ENCODE results near the gene MYF6. TPM values are rescaled to one million over a fixed set of nuclear protein-coding genes. Genes with fewer than 3 reads are reported as not detected.
"Not testable (repeated sequence)": the region's sequence is repeated elsewhere in the genome, so short reads cannot be mapped to it uniquely, and the experiment has no call there.

MYF6 gene
- total RNA-seq (2014; rRNA removed; shearing (Covaris generic)): not detected in 2 replicates

DNA sequence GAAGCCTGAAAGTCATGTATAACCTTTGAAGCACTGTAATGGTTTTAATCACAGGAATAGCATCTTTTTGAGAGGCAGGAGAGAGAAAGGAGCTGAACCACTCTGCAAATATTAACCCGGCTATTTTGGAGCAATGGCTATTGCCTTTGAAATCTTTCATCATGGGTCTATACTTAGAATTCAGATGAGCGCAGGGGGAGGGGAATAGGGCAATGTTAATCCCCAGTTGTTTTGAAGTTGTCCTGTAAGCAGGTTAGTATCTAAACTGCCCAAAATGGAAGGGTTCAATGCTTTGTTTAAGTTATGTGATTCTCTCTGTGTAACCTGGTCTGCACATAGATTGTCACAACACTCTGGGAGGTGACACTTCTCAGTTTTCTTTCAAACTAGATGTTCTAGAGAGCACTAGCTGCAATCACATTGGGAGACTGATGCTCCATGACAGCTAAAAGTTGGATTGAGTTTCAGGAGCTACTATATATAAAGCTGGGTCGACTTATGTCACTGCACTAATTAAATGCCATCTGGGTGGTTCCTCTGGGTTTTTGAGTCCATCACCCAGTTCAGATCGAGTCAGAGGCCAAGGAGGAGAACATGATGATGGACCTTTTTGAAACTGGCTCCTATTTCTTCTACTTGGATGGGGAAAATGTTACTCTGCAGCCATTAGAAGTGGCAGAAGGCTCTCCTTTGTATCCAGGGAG lies at the start of gene MYF6:
MYF6 (plus strand) TSS at position 509 of the 704 bp plus-strand sequence; CDS start at position 595, 86 bp downstream.
- H3K36me3 ChIP-seq: no peaks in the 10 kb centered on the region
- DNase-seq (ENCODE audit: low read depth in 1 of 2, low spot score in 2 of 2): no peak
- H3K27me3 ChIP-seq (replicated peaks): peaks cover 4% of the 10 kb centered on the region
- H3K4me1 ChIP-seq (replicated peaks): peaks cover 9% of the 10 kb centered on the region
- no peak within 1 kb of the TSS for H3K4me3 ChIP-seq
- no peaks in the 10 kb centered on the region for H3K9me3 ChIP-seq (replicated peaks)
- H3K27ac ChIP-seq: no peak within 1 kb of the TSS

GRCh38 chr12:80659512-80660063 lies 47.8 kb upstream of the MYF6 start:
- Histone ChIP-seq H3K4me1 (replicated peaks) (no peaks in the 10 kb centered on the region), H3K27me3 (replicated peaks) (no peaks in the 10 kb centered on the region), H3K4me3 (no peak overlapping the region), H3K9me3 (replicated peaks) (no peaks in the 10 kb centered on the region), H3K27ac (no peak overlapping the region), H3K36me3 (no peaks in the 10 kb centered on the region)
- DNase-seq (ENCODE audit: low read depth in 1 of 2, low spot score in 2 of 2): no peak

DNA sequence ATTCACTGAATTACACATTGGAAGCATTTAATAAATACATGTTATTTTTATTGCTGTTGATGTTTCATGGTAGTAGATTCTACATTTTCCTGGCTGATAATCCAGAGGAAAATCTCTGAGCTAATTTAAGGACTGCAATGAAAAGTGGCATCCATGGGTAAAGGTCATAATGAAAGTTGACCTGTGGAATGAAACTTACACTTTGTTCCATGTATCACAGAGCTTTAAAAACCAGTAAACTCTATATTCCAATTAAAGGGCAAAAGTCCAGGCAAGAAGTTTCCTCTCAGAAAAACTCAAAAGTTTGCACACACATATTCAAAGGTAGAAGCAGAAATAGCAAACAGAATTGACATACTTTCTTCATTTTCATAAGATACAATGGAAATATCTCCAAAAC lies 44.8 kb upstream of the MYF6 start:
- H3K9me3 ChIP-seq (replicated peaks): no peaks in the 10 kb centered on the region
- H3K4me1 ChIP-seq (replicated peaks): no peaks in the 10 kb centered on the region
- H3K27ac ChIP-seq: no peak overlapping the region
- DNase-seq (ENCODE audit: low read depth in 1 of 2, low spot score in 2 of 2): no peak
- no peaks in the 10 kb centered on the region for H3K27me3 ChIP-seq (replicated peaks)
- H3K4me3 ChIP-seq: no peak overlapping the region
- no peaks in the 10 kb centered on the region for H3K36me3 ChIP-seq

GRCh38 chr12:80670214-80670613 lies 37.2 kb upstream of the MYF6 start:
- Histone ChIP-seq H3K4me1 (replicated peaks) (no peaks in the 10 kb centered on the region), H3K4me3 (no peak overlapping the region), H3K9me3 (replicated peaks) (no peaks in the 10 kb centered on the region), H3K36me3 (no peaks in the 10 kb centered on the region), H3K27me3 (replicated peaks) (no peaks in the 10 kb centered on the region), H3K27ac (no peak overlapping the region)
- no peak for DNase-seq (ENCODE audit: low read depth in 1 of 2, low spot score in 2 of 2)

GRCh38 chr12:80676042-80676636 lies 31.3 kb upstream of the MYF6 start:
- H3K27me3 ChIP-seq (replicated peaks); H3K27ac ChIP-seq; DNase-seq (ENCODE audit: low read depth in 1 of 2, low spot score in 2 of 2); H3K4me3 ChIP-seq; H3K36me3 ChIP-seq; H3K9me3 ChIP-seq (replicated peaks); H3K4me1 ChIP-seq (replicated peaks): not testable (repeated sequence)

DNA sequence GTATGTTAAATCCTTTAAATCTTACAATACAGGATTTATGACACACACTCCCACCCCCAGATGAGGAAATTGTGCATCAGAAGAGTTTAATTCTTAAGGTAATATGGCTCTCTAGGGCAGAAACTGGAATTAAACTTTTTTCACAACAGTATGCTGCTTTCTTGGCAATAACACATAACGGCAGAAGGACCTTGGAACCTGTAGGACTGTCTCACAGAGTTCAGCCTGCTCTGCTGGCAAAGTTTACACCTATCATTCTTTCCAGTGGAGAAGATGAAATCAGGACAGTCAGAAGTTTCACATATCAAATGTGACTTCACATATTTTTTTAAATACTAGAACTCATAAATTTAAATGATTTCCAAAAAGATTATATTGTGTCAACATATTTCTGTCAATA lies 30.6 kb upstream of the MYF6 start:
- H3K4me3 ChIP-seq: no peak overlapping the region
- H3K9me3 ChIP-seq (replicated peaks): no peaks in the 10 kb centered on the region
- no peak overlapping the region for H3K27ac ChIP-seq

GRCh38 chr12:80677994-80678393 lies 29.4 kb upstream of the MYF6 start:
- H3K4me1 ChIP-seq (replicated peaks): no peaks in the 10 kb centered on the region
- H3K9me3 ChIP-seq (replicated peaks): no peaks in the 10 kb centered on the region
- peaks cover 3% of the 10 kb centered on the region; the same call in 1 of the 2 replicates for H3K27me3 ChIP-seq (replicated peaks)
- H3K36me3 ChIP-seq: no peaks in the 10 kb centered on the region
- DNase-seq (ENCODE audit: low read depth in 1 of 2, low spot score in 2 of 2): no peak
- H3K4me3 ChIP-seq: no peak overlapping the region
- H3K27ac ChIP-seq: no peak overlapping the region

More for the DNA sequence above, 30.6 kb upstream of the MYF6 start:
- no peaks in the 10 kb centered on the region for H3K4me1 ChIP-seq (replicated peaks)
- H3K27me3 ChIP-seq (replicated peaks): peaks cover 3% of the 10 kb centered on the region; the same call in 1 of the 2 replicates
- DNase-seq (ENCODE audit: low read depth in 1 of 2, low spot score in 2 of 2): no peak
- H3K36me3 ChIP-seq: no peaks in the 10 kb centered on the region

GRCh38 chr12:80679346-80680131 lies 27.9 kb upstream of the MYF6 start:
- no peaks in the 10 kb centered on the region for H3K4me1 ChIP-seq (replicated peaks)
- peaks cover 3% of the 10 kb centered on the region; the same call in 1 of the 2 replicates for H3K27me3 ChIP-seq (replicated peaks)
- no peak for DNase-seq (ENCODE audit: low read depth in 1 of 2, low spot score in 2 of 2)
- no peak overlapping the region for H3K4me3 ChIP-seq
- H3K9me3 ChIP-seq (replicated peaks): no peaks in the 10 kb centered on the region
- H3K36me3 ChIP-seq: no peaks in the 10 kb centered on the region
- H3K27ac ChIP-seq: no peak overlapping the region

GRCh38 chr12:80681287-80681686 lies 26.1 kb upstream of the MYF6 start:
- Histone ChIP-seq H3K4me1 (replicated peaks) (no peaks in the 10 kb centered on the region), H3K9me3 (replicated peaks) (no peaks in the 10 kb centered on the region), H3K27me3 (replicated peaks) (peaks cover 3% of the 10 kb centered on the region; the same call in 1 of the 2 replicates), H3K4me3 (no peak overlapping the region), H3K27ac (no peak overlapping the region), H3K36me3 (no peaks in the 10 kb centered on the region)
- DNase-seq (ENCODE audit: low read depth in 1 of 2, low spot score in 2 of 2): no peak

DNA sequence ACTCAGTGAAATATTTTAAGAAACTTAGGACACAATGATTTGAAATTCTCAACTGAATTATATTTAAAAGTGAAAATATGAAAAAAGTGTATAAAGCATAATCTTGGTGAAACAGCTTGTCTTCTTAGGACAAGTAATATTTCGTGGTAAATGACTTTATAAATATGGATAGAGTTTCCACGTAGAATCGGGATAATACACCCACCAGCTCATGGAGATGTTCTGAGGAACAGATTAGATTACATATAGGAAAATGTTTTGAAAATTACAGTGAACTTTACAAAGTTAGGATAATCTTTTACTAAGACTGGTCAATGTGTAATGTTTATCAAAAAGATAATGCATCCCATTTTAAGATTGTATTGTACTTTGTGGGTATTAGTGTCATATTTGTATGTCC lies 25.6 kb upstream of the MYF6 start:
- no peak for DNase-seq (ENCODE audit: low read depth in 1 of 2, low spot score in 2 of 2)
- Histone ChIP-seq H3K4me1 (replicated peaks) (no peaks in the 10 kb centered on the region), H3K27me3 (replicated peaks) (peaks cover 2% of the 10 kb centered on the region; the same call in 1 of the 2 replicates), H3K36me3 (no peaks in the 10 kb centered on the region), H3K4me3 (no peak overlapping the region), H3K9me3 (replicated peaks) (no peaks in the 10 kb centered on the region), H3K27ac (no peak overlapping the region)

DNA sequence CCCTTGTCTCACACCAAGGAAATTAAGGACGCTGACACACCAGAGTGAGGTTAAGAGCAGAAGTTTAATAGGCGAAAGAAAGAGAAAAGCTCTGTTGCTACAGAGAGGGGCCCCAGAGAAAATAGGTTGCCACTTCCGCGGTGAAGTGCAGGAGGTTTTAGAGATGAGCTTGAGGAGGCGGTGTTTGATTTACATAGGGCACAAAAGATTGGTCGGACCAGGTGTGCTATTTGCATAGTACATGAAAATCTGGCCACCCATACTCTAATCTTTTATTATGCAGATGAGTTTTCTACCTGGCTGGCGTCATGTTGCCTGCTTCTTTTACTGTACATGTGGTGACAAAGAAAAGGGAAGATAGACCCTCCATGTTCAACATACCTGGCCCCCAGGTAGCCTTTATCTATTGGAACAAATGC lies 23.3 kb upstream of the MYF6 start:
- H3K9me3 ChIP-seq (replicated peaks): no peaks in the 10 kb centered on the region
- H3K36me3 ChIP-seq: no peaks in the 10 kb centered on the region
- no peaks in the 10 kb centered on the region for H3K4me1 ChIP-seq (replicated peaks)
- H3K4me3 ChIP-seq: no peak overlapping the region
- no peak overlapping the region for H3K27ac ChIP-seq
- DNase-seq (ENCODE audit: low read depth in 1 of 2, low spot score in 2 of 2): no peak
- no peaks in the 10 kb centered on the region; the same call in 1 of the 2 replicates for H3K27me3 ChIP-seq (replicated peaks)

GRCh38 chr12:80690090-80690489 lies 17.3 kb upstream of the MYF6 start:
- H3K4me3 ChIP-seq: no peak overlapping the region
- no peaks in the 10 kb centered on the region for H3K27me3 ChIP-seq (replicated peaks)
- no peaks in the 10 kb centered on the region for H3K9me3 ChIP-seq (replicated peaks)
- no peak for DNase-seq (ENCODE audit: low read depth in 1 of 2, low spot score in 2 of 2)
- H3K27ac ChIP-seq: no peak overlapping the region
- H3K4me1 ChIP-seq (replicated peaks): no peaks in the 10 kb centered on the region
- H3K36me3 ChIP-seq: no peaks in the 10 kb centered on the region

DNA sequence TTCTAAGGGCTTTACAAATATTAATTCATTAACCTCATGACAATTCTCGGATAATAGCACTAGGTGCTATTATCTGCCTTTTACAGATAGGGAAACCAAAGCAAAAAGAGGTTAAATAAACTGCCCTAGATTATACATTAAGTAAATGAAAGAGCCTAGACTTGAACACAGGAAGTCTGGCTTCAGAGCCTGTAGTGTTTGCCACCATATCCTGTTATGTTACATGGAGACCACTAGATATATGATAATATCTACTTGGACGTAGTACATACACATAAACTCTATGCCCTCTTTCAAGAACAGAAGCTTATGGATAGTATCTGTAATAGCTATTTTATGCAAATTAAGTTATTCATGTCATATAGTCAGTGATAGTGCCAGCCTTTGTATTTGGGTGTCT lies 16.9 kb upstream of the MYF6 start:
- Histone ChIP-seq H3K4me3 (no peak overlapping the region), H3K27ac (no peak overlapping the region), H3K36me3 (no peaks in the 10 kb centered on the region), H3K4me1 (replicated peaks) (no peaks in the 10 kb centered on the region), H3K27me3 (replicated peaks) (no peaks in the 10 kb centered on the region), H3K9me3 (replicated peaks) (no peaks in the 10 kb centered on the region)
- no peak for DNase-seq (ENCODE audit: low read depth in 1 of 2, low spot score in 2 of 2)

DNA sequence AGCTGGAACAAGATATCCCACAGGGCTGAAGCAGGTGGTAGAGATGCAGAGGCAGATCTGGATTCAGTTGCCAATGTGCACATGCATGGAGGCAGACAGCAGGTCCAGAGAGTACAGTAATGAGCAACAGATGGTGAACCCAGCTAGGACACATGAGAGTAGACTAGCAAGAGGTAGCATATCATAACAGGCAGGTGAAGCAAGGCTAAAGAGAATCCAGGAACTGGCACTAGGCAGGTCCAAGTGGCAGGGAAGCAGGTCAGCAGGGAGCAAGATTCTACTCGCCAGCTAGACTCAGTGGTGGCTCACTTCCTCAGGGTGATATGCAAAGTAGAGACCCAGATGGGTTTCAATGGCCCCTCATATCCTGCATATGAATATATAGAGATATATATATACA lies 15.3 kb upstream of the MYF6 start:
- no peak for DNase-seq (ENCODE audit: low read depth in 1 of 2, low spot score in 2 of 2)
- H3K4me1 ChIP-seq (replicated peaks): no peaks in the 10 kb centered on the region
- no peaks in the 10 kb centered on the region for H3K27me3 ChIP-seq (replicated peaks)
- no peak overlapping the region for H3K4me3 ChIP-seq
- H3K36me3 ChIP-seq: no peaks in the 10 kb centered on the region
- H3K9me3 ChIP-seq (replicated peaks): no peaks in the 10 kb centered on the region
- H3K27ac ChIP-seq: no peak overlapping the region
